Activated CD4-positive, alpha-beta T cell treated with anti-CD3 and anti-CD28 coated beads for 24 hours (primary cell): Measurements from ENCODE around the gene ARHGAP23.
"Not testable (repeated sequence)": the region's sequence is repeated elsewhere in the genome, so short reads cannot be mapped to it uniquely, and the experiment has no call there.

Experiments
- DNase-seq, 2 donors: peaks; one replicate each; pipeline ENCODE4 v3.0.0-alpha.2; 2020; ENCODE audit warnings: low read depth in 2 of 2

Gene ARHGAP23

GRCh38 chr17:38421171-38421841 is 7.0 kb upstream of the ARHGAP23 start:
- DNase-seq: no peak

- no peak for DNase-seq
Measured at GRCh38 chr17:38421871-38422827, 6.1 kb upstream of the ARHGAP23 start.

GRCh38 chr17:38424297-38424972 is 3.8 kb upstream of the ARHGAP23 start:
- no peak for DNase-seq

GRCh38 chr17:38425031-38425430 is 3.2 kb upstream of the ARHGAP23 start:
- DNase-seq: no peak

- DNase-seq: no peak
Measured at GRCh38 chr17:38425744-38426143, 2.5 kb upstream of the ARHGAP23 start.

- no peak for DNase-seq
Measured at GRCh38 chr17:38426441-38426840, 1.8 kb upstream of the ARHGAP23 start.

GRCh38 chr17:38427160-38427949 is 909 bp upstream of the ARHGAP23 start:
- no peak for DNase-seq

- DNase-seq: no peak
Measured at GRCh38 chr17:38428643-38429371, 543 bp downstream of the ARHGAP23 start.

GRCh38 chr17:38429476-38430100 is 1.3 kb downstream of the ARHGAP23 start:
- no peak for DNase-seq

GRCh38 chr17:38430316-38430715 is 2.1 kb downstream of the ARHGAP23 start:
- no peak for DNase-seq

GRCh38 chr17:38430822-38431221 is 2.6 kb downstream of the ARHGAP23 start:
- DNase-seq: no peak

- no peak for DNase-seq
Measured at GRCh38 chr17:38431346-38432145, 3.3 kb downstream of the ARHGAP23 start.

GRCh38 chr17:38434178-38434665 is 6.0 kb downstream of the ARHGAP23 start:
- DNase-seq: no peak

- no peak for DNase-seq
Measured at GRCh38 chr17:38435795-38436194, 7.5 kb downstream of the ARHGAP23 start.

- DNase-seq: no peak
Measured at GRCh38 chr17:38436386-38436785, 8.1 kb downstream of the ARHGAP23 start.

GRCh38 chr17:38437313-38437712 is 9.0 kb downstream of the ARHGAP23 start:
- not testable (repeated sequence) for DNase-seq

GRCh38 chr17:38439436-38439835 is 11.2 kb downstream of the ARHGAP23 start:
- no peak for DNase-seq

GRCh38 chr17:38440614-38441397 is 12.5 kb downstream of the ARHGAP23 start:
- no peak for DNase-seq
